Germinal center (tissue), 1 donor: ENCODE data around the gene LHFPL6.
A peak's percentile ranks its signal among the peaks of the same experiment; 100 is the strongest.

Source experiments
- DNase-seq: peaks from one replicate; pipeline ENCODE4 v3.0.0; 2012; ENCODE audit warnings: mixed read lengths, low spot score

LHFPL6 gene

GRCh38 chr13:39590466-39591036 is 12.4 kb downstream of the LHFPL6 start:
- no peak for DNase-seq

DNA sequence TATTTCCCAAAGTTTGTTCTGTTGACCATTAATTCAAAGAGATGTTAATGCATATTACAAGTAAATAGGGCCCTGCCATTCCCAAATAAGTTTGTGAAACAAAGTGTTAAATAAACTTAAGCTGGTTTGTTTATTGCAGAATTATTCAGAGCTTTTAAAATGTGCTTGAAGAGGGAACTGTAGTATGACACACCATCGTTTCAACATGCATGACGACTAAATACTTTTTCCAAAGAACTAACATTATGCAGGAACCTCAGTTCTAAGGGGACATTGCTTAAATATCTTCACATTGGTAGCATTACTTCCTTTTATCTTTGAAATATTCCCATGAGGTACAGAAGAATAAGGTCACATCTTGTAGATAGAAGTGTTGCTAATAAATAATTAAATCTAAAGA is 14.6 kb downstream of the LHFPL6 start:
- no peak for DNase-seq

DNA sequence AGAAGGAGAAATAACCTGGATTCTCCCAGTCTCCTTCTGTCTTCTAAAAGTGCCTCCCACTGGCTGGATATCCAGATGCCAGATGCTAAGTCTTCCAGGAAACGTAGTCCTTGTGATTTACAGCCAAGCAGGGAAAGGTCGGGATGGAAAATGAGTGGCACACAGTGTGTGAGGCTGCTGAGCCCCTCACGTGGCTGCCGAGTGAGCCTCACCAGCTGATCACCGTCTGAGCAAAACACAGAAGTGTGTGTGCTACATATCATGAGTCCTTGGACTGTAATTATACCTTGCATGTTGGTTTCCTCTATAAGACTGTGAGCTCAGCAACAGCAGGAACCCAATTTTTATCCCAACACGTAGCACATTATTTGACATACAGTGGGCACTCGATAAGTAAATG is 15.1 kb downstream of the LHFPL6 start:
- no peak for DNase-seq

DNA sequence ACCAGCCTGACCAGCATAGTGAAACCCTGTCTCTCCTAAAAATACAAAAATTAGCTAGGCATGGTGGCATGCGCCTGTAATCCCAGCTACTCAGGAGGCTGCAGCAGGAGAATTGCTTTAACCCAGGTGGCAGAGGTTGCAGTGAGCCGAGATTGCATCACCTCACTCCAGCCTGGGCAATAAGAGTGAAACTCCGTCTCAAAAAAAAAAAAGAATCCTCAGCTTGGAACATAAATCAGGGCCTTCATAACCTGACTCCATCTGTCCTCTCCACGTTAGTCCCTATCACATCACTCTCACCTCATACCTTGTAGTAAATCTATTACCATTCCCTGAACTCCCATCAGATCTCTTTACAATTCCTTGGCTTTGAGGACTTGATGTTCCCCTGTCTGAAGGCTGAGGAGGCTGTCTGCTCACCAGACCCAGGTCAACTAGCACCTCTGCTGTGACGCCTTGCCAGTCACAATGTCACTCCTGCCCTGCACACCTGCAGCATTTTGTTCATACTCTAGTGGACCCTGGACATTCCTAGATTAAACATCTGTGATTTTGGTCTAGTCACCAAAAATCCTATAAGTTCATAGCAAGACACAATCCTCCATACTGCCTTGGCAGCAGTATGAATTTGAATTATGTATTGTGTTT is 15.9 kb downstream of the LHFPL6 start:
- no peak for DNase-seq

- DNase-seq: peak; percentile 63
These were observed 16.8 kb downstream of the LHFPL6 start for GRCh38 chr13:39586151-39586550.

DNA sequence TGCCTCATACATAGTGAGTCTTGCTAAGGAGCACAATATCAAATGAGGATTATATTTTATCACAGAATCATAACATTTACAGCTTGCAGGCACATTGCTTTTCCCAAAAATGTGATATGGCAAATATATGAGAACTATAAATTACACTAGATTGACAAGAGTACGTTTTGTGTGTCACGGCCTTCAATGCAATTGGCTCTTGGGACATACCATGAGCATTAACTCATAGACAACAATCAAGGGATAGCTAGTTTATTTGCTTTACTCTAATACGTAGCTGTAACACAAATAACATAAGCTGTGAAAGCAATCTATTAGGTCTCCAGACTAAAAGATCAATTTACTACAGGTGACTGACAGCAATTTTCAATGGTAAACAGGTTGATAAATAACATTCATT is 17.8 kb downstream of the LHFPL6 start:
- DNase-seq: no peak

DNA sequence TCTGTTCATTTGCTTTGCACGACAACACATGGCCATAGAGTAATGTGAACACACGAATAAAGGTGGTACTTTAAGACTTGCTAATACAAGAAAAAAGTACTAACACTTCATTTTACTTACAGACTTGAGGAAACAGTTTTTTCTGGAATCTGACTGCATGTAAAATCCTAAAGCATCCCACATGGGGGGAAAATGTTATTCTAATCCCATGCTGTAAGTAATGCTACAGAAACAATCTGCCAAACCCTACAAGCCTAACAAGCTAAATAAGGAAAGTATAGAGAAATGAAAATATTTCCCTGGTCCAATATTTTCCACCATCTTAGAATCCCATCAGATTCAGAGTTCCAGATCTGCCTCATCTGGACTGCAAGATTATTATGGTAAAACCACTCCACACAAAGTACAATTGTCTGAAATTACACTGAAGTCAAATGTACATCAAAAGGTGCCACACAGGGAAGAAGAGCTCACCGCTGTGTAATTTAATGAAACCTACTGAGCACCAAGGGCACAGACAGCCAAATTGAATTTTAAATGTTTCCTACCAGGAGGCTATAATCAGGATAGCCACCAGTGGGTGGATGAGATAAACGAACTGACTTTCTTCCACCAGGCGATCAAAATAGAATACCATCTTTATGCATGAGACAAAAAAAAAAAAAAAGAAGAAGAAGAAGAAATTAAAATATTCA is 22.0 kb downstream of the LHFPL6 start:
- no peak for DNase-seq

- DNase-seq: no peak
These were observed 24.1 kb downstream of the LHFPL6 start for GRCh38 chr13:39578821-39579291.

DNA sequence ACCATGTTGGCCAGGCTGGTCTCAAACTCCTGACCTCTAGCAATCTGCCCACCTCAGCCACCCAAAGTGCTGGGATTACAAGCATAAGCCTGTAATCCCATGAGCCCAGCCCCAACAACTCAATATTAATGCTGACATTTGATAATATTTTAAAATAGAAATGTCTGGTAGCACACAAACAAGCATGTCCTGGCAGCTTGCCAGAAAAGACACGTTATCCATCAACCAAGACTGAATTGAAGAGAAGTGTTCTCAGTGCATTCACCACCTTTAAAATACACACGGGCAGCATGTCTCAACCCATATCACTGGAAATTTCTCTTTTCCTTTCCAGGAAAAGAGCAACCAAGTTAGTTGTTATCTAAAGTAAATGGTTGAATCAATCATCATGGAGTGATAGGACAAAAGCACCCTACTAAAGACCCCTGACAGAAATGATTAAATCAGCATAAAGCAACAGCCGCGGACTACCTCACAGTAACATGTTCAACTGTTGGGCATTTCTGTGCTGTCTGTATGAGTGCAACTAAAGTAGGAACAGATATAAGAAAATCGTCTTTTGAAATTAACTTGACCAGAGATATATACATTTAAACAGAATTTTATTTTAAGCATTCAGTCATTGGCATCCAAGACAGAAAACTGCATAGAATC is 25.0 kb downstream of the LHFPL6 start:
- DNase-seq: no peak

DNA sequence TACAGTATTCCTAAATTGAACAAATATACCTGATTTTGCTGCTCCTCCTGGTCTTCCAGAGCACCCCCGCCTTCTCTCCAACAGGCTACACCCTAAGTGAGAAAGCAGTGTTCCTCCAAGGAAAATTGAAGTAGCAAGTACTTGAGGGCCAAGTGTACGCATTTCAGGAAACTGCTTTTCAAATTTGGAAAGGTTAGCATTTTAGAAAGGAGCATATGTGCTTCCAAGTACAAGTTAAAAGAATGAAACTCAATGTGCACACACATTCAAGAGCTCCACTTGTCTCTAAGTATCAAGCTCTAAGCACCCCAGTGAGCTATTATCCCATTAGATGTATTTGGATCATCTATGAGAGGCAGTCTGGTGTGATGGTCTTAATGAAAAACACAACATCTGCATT is 25.8 kb downstream of the LHFPL6 start:
- DNase-seq: no peak

DNA sequence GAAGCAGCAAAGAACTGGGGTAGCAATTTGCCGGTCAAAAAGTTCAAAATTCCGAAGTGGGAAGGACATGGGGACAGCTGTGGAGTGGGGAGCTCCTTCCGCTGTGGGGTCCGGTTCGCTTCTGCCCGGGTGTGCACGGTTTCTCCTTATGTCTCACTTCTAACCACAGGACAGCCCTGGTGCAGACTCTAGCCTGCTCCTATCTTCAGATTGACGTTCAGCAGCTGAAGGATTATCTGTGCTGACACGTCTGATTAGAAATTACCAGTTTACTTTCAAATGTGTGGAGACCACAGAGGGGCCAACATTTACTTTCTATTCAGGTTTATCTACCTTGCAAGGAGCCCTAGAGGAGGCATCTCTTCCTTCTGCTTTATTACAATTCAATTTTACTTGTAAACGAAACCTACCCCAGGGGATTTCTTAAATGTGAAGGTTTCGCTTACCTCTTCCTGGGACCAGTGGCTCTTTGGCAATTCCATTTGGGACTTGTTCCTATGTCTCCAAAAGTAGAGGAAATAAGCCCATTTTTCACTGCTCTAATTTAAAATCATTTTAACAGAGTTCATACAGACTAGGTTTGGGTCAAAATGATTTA is 27.3 kb downstream of the LHFPL6 start:
- DNase-seq: no peak

- no peak for DNase-seq
These were observed 31.4 kb downstream of the LHFPL6 start for GRCh38 chr13:39571502-39572092.

GRCh38 chr13:39567569-39567968 is 35.4 kb downstream of the LHFPL6 start:
- no peak for DNase-seq

DNA sequence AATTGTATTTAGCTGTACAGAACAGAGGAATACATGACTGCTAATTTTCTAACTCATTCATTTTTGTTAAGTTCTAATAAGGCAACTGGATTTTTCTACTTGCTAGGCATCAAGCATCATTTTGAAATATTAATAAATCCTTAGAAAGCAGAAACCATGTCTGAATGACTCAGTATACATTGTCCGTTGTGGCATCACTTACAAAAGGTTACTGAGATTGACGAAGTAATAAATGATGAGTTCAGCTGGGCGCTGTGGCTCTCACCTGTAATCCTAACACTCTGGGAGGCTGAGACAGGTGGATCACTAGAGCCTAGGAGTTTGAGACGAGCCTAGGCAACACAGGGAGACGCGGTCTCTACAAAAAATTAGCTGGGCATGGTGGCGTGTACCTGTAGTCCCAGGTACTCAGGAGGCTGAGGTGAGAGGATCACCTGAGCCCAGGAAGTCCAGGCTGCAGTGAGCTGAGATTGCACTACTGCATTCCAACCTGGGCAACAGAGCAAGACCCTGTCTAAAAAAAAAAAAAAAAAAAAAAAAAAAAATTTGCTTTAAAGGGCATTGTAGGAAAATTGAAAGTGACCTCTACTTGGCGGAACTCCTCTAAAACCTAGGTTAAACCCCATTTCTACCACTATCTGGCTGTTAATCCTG is 36.6 kb downstream of the LHFPL6 start:
- DNase-seq: no peak

DNA sequence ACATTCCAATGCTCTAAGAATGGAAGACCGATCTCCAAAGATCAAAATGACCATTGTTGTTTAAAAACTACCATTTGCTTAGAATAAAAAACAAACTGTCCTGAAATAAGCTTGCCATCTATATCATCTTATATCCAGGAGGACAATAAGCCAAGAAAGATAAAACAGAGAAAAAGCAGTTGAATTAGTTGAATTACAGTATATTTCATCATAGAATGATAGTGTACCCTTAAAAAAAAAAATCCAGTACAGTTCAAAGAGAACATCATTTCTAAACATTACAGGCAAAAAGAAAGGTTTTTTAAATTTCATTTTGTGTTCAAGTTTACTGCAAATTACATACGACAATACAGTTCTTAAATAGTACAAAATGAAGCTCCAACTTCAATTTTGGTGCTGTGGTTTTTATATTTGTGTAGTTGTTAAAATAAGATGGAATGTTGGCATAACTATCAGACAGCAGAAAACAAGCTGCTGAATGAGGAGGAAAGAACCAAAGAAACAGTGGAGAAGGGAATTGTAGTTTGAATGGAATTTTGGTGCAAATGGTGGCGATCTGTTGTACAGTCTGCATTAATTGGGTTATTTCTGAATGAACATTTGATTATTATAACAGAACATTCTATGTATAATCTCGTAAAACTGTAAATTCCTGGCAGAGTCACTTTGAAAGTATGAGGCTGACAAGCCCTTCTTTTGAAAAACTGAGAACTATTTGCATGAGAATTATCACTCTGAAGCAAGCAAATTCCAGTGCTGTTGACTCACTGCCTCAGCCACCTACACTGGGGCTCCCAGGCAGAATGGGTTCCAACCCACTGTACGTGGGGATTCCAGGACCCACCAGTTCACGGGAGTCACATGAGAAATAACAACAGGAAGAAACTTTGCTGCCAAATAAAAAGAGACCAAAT is 37.7 kb downstream of the LHFPL6 start:
- DNase-seq: no peak

GRCh38 chr13:39563470-39563735 is 39.6 kb downstream of the LHFPL6 start:
- DNase-seq: no peak

GRCh38 chr13:39561971-39562370 is 41.0 kb downstream of the LHFPL6 start:
- no peak for DNase-seq

DNA sequence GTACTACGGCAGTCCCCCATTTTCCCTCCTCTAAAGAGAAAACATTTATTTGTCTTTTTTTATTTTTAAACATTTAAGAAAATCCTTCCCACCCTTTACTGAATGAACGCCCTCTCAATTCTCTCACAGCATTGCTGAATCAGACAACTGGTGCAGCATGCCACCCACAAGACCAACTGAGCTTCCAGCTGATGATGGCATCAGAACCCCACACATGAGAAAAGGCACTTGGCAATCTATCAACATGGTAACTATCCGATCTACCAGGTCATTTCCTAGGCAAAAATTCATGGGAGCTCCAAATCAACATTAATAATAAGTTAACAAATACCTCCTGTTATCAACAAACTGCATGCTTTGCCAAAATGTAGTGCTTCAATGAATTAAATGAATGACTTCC is 43.1 kb downstream of the LHFPL6 start:
- DNase-seq: no peak

GRCh38 chr13:39557285-39557955 is 45.6 kb downstream of the LHFPL6 start:
- no peak for DNase-seq

DNA sequence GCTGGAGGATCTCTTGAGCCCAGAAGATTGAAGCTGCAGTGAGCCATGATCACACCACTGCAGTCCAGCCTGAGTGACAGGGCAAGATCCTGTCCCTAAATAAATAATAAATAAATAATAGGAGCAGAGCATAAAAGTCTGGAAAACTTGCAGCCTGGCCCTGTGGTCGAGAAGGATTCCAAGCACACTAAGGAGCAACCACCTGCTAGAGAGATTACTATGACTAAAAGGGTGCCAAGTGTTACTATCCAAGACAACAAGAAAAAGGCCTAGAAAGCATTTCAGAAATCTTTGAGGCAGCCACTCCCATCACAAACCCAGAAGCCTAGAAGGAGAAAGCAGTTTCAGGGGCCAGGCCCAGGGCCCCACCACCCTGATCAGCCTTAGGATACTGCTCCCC is 46.1 kb downstream of the LHFPL6 start:
- no peak for DNase-seq
